Bone marrow (tissue), 2 donors: Measurements from ENCODE around the gene GRM5.
"Not testable (repeated sequence)": the region's sequence is repeated elsewhere in the genome, so short reads cannot be mapped to it uniquely, and the experiment has no call there.

Source experiments
- DNase-seq, 2 donors: peaks; one replicate each; lab custom pipeline; 2025; lab: John Stamatoyannopoulos, UW

The GRM5 gene

GRCh38 chr11:88495836-88496235, 569.9 kb downstream of the GRM5 start:
- no peak for DNase-seq

GRCh38 chr11:88494848-88495247, 570.9 kb downstream of the GRM5 start:
- DNase-seq: no peak

DNA sequence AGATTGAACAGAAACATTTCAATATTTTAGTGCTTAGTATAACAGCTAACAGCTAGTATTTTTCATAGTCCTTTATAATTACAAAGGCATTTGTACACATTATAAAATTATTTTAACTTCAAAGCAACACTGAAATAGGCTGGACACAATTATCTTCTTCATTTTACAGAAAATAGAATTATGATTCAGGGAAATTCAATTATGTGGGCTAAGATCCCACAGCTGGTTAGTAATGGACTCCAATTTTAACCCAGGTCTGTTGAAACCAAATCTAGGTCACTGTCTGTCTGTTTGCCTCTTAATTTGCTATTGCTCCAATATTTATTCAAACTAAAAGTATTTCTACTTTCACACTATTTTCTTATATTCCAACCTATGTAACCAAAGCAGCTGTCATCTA, 574.1 kb downstream of the GRM5 start:
- DNase-seq: no peak

GRCh38 chr11:88489030-88489429, 576.8 kb downstream of the GRM5 start:
- DNase-seq: no peak

GRCh38 chr11:88487646-88488045, 578.1 kb downstream of the GRM5 start:
- no peak for DNase-seq

GRCh38 chr11:88484873-88485621, 580.7 kb downstream of the GRM5 start:
- DNase-seq: peak; percentile 1 to 45

- no peak for DNase-seq
Measured at GRCh38 chr11:88482871-88483301, 582.9 kb downstream of the GRM5 start.

DNA sequence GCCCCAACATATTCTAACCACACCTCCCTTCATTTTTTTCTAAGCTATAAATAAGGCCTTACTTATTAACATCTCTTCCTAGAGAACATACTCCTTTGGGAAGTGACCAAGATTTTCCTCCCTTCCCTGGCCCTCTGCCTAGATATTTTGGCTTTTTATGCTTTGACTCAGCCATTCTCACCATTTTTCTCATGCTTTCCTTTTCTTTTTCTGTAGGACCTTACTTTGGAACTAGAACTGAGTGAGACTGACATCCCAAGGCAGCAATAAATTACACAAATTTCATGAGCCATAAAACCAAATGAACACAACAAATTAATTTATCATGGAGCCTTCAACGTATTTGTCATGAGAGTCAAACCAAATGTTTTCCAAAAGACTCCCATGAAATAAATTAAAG, 585.6 kb downstream of the GRM5 start:
- DNase-seq: no peak

GRCh38 chr11:88478136-88478815, 587.5 kb downstream of the GRM5 start:
- DNase-seq: no peak

GRCh38 chr11:88475991-88476418, 589.8 kb downstream of the GRM5 start:
- DNase-seq: no peak

GRCh38 chr11:88474655-88475054, 591.1 kb downstream of the GRM5 start:
- peak in 1 of 2 donors; percentile 57 for DNase-seq

DNA sequence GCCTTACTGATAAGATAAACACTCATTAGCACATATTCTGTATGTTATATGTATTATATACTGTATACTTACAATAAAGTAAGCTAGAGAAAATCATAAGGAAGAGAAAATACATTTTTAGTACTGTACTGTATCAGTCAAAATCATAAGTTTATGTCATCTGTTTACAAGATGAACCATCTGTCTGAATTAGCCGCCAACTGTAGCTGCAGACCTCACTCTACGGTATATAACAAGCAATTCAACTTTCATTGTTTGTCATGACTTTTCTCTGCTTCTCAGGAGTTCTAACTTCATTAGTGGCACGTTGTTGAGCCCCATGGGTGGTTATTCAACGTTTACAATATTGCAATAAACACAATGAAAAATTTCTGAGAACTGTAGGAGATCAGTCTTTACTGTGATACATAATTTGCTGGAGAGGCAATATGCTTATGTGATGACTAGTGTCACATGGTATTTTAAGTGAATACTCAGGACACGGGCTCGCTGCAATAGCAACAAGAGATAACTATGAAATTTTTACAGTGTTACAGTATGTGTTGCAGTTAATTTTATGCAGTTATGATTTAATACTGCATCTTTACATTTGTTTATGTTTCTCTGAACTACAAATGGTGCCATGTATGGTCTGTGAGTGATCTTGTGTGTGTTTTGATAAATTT, 596.1 kb downstream of the GRM5 start:
- DNase-seq: no peak

DNA sequence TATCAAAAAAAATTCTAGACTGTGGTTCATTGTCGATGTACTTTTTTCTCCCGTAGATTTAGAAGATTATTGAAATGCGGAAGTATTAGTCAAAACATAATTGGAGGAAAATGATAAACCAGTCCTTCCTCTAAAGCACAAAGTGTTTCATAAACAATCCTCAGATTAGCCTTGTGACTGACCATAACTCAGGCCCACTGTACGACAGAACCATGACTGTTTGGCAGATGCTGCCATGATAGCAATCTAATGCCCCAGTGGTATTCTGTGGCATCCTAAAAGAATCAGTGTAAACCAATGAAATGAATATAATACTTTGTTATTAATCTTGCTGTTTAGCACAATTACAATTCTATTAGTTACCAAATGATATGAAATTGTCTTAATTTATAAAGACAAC, 601.3 kb downstream of the GRM5 start:
- DNase-seq: no peak

DNA sequence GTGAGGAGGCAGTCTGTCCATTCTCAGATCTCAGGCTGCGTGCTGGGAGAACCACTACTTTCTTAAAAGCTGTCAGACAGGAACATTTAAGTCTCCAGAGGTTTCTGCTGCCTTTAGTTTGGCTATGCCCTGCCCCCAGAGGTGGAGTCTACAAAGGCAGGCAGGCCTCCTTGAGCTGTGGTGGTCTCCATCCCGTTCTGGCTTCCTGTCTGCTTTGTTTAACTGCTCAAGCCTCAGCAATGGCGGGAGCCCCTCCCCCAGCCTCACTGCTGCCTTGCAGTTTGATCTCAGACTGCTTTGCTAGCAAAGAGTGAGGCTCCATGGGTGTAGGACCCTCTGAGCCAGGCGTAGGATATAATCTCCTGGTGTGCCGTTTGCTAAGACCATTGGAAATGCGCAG, 602.5 kb downstream of the GRM5 start:
- DNase-seq: not testable (repeated sequence)

GRCh38 chr11:88458047-88458446, 607.7 kb downstream of the GRM5 start:
- DNase-seq: not testable (repeated sequence)

DNA sequence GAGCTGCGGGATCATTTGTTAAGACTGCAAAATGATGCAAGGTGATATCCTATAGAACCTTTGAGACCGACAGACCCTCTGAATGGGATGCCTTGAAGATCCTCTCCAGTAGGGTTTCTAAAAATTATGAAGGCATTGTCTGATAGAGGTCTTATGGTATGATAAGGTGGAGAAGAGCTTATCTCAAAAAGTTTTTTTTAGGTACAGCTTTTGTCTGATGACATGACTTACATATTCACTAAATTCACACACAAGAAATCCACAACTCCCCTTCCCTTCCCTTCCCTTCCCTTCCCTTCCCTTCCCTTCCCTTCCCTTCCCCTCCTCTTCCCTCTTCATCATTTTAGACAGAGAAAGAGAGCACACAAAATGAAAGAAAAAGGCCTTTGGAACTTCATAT, 609.8 kb downstream of the GRM5 start:
- no peak for DNase-seq

DNA sequence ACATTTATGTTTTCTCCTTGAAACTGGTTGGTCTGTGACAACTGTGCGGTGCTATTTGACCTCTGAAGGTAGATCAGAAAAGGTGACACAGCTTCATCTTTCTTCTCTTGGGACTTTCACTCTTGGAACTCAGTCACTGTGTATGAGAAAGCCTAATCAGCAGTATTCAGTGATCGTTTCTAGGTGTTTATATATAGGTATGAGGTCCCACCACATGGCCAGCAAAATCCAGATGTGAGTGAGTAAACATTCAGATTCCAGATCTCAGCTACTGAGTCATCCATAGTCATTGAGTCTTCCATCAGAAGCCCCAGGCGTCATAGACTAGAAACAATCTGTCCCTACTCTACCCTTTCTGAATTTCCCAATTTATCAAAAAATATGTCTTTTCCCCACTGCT, 610.9 kb downstream of the GRM5 start:
- no peak for DNase-seq
